GM04504 (cell line): ENCODE results near the gene LDLRAD3.
"Not testable (repeated sequence)": the region's sequence is repeated elsewhere in the genome, so short reads cannot be mapped to it uniquely, and the experiment has no call there.

Experiments
- DNase-seq: peaks from one replicate; pipeline ENCODE4 v3.0.0-alpha.2; 2012; ENCODE audit warnings: low read depth

LDLRAD3 gene

DNA sequence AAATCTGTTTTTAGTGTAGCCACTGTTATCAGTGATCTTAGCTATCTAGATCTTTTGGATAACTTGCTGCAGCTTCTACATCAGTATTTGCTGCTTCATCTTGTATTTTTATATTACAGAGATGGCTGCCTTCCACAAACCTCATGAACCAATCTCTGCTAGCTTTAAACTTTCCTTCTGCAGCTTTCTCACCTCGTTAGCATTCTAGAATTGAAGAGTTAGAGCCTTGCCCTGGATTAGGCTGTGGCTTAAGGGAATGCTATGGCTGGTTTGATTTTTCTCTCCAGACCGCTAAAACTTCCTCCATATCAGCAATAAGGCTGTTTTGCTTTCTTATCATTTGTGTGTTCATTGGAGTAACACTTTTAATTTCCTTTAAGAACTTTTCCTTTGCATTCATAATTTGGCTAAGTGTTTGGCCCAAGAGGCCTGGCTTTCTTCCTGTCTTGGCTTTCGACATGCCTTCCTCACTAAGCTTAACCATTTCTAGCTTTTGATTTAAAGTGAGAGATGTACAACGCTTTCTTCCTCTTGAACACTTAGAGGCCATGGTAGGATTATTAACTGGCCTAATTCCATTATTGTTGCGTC lies 51.9 kb downstream of the LDLRAD3 start:
- DNase-seq = no peak

DNA sequence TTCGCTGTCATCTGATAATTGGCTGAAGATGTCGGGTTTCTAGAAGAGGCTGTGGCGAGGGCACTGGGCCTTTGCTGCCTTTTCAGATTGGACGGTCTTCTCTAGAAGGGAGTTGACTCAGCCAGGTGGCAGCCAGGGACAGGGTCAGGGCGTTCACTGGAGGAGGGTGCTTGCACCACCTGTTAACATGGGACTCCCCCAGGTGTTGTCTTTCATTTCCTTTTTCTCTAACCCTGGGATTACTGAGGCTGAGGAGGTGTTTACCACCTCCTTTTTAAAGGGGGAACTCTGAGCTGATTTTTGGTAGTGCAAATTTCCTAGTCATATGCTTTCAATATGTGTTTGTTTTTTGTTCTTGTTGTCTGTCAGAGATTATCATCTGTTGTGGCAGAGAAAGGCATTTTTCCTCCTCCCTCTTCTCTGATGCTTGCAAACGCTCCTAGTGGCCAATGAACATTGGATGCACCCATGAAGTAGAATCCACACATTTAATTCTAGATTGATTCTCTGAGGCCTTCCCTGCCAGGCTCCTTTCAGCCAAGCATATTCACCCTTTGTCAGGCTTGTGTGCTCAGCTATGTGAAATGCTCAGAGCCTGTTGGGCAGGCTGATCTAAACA lies 54.1 kb downstream of the LDLRAD3 start:
- no peak for DNase-seq

DNA sequence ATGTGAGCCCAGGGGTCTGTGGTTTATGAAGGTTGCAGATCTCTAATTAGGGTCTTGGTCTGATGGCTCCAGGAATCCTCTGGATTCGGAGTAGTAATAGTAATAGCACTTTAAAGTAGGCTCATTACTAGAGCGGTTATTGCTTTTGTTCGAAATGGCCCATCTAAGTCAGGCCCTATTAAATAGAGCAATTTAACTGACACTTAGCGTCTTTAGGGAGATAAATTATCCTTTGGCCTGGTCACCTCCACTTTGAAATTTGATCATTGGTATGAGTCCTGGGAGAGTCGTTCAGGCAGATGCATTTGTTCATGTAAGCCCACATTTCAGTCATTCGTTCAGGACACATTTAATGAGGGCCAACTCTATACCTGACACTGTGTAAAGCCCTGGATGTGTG lies 54.8 kb downstream of the LDLRAD3 start:
- no peak for DNase-seq

DNA sequence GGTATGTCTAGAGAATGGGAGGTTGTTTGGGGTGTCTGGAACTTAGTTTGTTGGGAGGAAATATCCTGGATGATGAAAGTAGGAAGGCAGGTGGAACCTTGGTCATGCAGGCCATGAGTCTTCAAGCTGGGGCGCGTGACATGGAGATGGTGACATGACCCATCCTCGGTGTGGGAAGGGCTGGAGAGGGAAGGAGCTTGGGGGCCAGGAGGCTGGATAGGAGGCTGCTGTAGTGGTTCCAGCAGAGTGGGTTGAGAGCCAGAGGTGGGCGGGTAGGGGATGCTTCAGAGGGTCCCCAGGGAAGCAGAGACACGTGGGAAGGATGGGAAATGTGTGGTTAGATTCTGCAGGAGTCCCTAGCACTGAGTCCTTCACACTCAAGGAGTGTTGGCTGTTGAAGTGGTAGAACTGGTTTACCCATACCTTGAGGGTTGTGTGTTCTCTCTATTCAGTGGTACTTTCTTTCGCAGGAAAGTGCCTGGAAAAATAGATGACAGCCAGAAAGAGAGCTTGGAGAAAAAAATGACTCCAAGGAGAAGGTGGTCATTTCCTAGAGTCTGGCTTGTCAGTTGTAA lies 56.8 kb downstream of the LDLRAD3 start:
- no peak for DNase-seq

DNA sequence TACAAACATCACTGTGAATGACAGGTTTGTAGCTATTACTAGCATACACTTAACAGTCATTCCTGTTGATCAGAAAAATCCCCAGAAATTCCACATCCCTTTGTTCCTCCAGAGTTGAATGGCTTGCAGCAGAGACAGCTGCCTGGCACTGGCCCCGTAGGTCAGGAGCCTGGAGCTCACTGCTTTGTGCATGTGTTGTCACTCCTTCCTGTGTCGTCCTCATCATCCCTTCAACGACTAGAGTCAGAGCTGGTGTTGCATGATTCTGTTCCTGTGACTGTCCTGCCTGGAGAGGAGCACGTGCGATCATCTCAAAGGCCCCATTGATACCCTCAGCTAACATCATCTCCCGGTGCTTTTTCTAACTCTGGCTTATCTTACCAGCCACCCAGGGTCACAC lies 58.3 kb downstream of the LDLRAD3 start:
- no peak for DNase-seq

DNA sequence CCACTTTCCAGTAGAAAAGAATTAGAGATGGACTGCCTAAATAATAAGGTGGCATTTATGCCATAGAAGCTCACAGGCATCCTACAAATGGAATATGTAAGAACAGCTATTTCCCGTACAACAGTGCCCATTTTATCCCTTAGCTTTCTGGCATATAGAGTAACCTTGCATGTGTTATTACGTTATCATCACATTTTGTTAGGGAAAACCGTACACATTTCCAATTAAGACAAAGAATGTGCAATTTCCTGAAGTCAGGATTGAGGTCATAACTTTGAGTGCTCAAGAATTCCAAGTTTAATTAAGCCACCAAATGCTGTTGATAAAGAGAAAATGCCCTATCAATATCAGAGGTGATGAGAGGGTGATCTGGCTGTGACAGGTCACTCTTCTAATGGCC lies 58.9 kb downstream of the LDLRAD3 start:
- no peak for DNase-seq

DNA sequence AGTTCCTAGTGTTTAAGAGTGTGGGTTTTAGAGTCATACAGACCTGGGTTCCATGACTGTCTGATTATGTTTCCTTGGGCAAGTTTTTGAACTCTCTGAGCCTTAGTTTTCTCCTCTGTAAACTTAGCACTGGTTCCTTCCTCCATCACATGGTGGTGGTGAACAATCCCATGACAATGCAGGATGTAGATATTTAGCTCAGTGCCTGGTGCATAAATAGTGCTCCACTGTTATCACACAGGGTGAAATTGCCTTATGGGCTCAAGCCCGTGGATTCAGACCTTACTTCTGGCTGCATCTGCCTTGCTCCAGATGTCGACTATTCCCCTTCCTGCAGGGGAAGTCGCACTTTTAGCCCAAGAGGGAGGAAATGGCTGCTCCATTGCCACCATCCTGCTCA lies 62.7 kb downstream of the LDLRAD3 start:
- DNase-seq = no peak

DNA sequence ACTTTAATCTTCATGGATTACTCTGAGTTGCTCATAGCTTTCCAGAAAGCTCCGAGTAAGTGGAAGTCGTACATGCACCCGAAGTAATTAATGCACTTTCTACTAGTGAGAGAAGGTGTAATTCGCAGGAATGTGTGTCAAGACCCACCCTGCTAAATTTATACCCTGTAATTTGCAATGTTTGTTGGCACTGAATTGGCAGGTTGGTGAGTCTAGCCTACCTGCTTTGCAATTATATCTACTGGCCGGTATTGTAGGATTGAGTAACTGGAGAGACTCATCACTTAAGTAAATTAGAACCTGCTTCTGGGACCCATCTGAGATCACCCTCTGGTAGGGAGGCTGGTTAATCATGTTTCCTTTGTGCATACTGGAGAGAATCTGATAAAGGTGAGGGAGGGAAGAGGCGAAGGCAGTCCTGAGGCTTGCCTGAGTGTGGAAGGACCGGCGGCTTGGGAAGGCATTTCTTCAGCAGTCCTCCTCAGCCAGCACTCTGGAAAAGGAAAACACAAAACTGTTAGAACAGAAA lies 63.3 kb downstream of the LDLRAD3 start:
- DNase-seq = no peak

DNA sequence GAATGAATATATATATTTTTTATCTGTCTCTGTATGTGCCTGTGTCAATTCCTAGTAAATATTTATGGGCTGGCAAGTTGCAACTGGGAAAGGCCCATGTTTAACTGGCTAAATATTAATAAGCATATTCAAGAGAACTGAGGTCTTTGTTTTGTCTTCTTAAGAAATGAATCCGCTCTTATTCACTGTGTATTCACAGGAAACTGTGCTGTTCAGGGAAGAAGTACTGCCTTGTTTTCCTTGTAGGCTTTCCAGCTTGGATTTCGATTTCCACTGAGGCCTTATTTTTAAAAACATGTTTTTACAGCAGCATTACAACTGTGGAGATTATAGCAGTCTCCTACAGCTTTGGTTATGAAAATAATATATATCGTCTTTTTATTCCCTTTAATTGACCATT lies 64.7 kb downstream of the LDLRAD3 start:
- no peak for DNase-seq

DNA sequence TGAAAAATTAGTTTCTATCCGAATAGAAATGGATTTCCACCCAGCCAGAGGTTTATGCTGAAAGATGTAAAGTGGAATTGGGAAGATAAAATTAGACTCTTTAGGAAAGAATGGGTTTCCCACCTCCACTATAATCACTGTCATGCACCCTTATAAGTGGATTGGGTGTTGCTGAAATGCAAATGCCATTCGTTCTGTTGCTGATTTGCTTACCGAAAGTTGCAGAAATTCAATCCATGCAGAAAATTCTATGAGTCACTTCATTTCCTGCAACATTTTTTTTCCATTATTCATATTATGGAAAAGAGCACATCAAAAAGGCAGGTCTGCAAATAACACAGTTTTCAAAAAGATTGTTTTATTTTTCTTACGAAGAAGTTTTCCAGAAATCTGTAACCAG lies 65.6 kb downstream of the LDLRAD3 start:
- no peak for DNase-seq

DNA sequence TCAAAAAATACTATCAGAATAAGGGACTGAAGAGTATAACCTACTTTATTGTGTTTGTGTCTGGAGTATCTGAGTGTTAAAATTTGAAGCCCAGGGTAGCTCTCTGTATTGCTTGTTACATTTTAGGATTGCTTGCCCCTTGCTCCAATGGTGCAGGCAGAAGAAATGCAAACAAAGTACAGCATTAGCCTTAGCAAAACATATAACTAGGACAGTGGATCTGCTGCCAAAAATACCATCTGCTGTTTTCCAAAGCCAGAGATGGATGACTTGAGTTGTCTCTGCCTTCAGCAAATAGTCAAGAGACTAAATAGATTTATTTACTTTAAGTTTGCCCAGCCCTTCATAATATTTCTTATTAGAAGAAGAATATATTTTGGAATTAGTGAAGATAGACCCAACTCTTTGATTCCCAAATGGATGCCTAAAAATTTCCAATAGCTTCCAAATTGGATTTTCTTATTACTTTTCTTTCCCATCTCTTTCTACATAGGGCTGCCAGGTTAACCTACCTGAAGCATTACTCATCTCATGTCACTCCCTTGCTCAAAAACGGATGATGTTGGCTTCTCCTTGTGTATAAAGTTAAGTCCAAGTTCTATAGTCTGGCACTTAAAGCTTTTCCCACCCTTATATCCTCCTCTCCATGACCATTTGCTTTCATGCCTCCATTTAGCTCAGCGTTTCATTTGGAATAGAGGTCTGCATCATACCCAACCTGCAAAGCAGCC lies 66.3 kb downstream of the LDLRAD3 start:
- no peak for DNase-seq

DNA sequence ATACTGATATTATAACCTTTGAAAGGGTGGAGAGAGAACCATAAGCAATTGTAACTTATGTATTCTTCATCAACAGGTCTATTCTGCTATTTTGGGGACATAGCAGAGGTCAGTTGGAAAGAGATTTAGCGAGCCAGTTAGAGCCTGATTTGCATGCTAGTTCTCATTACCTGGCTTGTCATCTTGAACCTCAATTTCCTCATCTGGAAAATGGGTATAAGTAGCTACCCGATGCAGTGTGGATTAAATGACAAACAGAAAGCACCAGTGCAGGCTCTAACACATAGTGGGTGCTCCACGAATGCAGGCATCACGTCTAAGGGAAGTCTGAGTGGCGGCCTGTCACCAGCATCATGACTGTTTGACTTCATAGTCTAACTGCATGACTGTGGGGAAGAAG lies 67.7 kb downstream of the LDLRAD3 start:
- no peak for DNase-seq

DNA sequence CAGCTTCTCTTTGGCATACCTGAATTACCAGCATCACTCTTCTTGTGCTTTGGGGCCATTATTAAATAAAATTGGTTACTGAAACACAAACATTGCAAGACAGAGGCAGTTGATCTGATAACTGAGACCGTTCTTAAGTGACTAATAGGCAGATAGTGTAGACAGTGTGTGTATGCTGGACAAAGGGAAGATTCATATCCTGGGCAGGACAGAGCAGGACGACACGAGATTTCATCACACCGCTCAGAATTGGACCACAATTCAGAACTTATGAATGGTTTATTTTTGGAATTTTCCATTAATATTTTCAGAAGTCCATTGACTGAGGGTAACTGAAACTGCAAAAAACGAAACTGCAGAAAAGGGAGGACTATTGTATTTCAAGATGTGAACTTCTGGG lies 68.6 kb downstream of the LDLRAD3 start:
- no peak for DNase-seq

DNA sequence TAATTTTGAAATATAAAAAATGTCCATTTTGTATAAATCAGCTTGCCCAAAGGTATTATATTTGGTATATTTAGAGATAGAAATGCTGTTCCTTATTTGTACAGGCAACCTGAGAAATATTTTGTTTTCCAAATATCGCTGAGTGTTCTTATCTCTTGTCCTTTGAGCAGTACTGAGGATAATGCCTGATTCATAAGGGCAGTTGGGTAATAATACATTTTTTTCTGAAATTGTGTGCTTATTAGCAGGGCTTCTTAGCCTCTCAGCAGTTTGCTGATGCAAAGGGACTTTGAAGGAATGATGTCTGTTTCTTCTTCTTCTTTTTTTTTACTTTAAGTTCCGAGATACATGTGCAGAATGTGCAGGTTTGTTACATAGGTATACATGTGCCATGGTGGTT lies 69.1 kb downstream of the LDLRAD3 start:
- DNase-seq = no peak

DNA sequence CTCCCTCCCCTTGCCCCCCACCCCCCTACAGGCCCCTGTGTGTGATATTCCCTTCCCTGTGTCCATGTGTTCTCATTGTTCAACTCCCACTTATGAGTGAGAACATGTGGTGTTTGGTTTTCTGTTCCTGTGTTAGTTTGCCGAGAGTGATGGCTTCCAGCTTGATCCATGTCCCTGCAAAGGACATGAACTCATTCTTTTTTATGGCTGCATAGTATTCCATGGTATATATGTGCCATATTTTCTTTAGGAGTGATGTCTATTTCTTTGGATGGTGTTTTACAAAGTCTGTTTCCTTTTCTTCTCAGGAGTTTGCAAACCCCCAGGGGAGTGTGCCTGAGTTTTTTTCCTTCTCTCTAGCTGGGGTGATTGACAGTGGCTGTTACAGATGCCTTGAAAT lies 69.6 kb downstream of the LDLRAD3 start:
- not testable (repeated sequence) for DNase-seq

DNA sequence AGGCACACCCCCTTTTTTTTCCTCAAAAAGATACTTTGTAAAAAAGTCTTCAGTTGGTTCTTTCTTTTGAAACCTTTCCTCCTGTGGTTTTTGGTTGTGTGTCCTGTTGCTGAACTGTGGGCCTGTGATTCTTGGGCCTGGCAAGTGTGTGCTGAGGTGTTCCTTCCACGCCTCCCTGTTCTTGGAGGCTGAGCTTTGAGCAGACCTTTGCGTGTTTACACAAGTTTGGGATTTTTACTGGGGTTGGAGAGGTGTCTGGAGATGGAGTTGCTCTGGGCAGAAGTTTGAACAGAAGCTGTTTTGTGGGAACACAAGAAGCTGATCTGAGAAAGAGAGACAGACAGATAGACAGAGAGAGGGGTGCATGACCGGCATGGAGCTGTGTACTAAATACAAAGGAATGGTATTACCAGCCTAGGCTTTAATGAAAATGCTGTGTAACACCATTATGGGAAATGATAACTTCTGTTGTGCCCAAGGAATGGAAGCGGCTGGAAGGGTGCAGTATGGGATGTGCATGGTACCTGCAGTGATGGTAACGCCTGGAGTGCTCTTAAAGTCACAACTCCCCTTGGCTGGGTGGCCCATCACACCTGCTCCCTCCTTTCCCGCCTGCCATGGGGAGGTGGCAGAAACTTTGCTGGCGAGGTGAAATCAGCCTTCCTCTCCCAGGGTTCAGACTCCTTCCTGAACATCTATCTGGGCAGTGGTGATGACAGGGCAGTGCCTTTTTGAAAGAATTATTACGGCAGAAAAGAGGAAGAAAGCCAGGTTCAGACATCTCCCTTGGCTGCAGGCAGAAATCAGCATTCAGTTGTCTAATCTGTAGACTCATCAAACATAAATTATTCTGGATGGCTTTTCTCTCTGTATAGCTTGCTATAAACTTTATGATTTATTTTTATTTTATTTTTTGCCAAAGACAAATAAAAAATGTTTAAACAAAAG lies 70.4 kb downstream of the LDLRAD3 start:
- no peak for DNase-seq

DNA sequence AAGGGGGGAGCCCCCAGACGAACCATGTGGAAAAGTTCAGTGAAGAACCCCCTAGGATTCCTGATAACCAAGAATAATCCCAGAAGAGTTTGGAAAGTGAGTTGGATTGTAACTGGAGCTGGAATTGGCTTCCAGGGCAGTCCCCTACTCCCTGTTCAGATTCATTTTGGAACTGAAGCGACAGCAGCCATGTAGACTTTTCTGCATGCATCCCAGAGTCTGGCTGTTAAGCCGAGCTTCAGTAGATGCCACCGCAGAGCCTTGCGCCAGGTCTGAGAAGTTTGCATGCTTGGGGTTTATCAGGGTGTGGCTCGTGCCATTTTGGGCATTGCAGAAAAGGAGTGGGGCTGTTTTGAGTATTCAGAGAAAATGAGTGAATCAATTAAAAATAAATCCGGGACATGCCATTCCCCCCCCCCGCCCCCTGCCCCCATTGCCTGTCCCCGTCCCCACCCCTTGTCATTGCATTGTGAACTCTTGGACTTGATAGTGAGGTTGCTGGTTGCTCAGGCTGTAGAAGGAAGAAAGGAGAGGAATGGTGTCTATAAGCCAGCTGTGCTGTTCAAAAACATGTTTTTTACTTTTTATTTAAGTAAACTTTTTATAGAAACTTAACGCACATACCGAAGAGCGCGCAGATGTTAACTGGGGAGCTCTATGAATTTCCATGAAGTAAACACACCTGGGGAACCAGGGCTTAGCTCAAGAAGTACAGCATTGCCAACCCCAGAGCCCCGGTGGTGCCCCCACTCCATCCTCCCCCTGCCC lies 71.2 kb downstream of the LDLRAD3 start:
- no peak for DNase-seq

DNA sequence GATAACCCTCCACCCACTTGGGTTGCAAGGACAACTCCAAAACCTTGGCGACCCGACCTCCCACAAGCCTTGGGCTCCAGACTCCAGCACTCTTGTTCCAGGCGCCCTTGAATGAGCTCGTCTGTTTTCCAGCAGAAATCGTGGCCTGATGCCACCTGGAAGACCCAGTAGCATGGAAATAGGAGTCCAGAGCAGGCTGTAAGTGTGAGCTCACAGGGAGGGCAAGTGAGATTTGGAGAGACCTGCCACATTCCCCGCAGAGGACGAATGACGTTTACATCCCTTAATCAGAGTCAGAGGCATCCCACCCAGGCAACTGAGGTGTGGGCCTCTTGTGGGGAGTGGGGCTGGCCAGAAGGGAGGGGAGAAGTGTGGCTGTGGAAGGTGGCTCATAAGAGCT lies 71.9 kb downstream of the LDLRAD3 start:
- DNase-seq = no peak

DNA sequence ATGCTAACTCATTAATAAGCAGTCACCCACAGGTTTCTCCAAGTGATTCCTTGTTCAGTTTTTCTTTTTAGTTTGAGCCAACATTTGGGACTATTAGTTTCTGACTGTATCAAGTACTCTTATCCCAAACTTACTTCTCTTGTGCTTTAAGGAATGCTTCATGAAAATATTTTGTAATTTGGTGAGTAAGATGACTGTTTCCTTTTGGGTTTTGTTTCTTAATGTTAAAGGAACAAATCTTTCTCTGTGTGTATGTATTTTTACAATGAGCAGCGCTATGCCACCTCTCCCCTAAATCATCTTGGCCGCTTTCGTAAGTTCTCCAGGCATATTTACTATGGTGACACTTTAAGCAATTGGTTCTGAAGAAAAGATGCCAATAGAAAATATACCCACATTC lies 72.4 kb downstream of the LDLRAD3 start:
- DNase-seq = no peak

DNA sequence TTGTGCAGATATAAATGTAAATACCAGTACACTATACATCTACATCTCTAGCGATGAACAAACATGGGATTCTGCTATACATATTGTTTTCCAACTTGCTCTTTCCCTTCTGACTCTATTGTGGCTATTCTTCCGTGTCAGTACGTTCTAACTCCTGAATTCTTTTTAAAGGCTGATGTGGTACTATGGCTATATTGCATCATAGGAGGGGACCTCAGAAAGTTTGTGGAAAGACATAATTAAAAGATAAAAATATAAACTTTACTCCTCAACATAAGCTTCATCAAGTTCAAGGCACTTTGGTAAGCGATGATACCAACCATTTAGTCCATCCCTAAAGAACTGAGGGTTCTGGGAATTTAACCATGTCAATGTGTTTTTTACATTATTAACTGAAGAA lies 72.8 kb downstream of the LDLRAD3 start:
- no peak for DNase-seq

DNA sequence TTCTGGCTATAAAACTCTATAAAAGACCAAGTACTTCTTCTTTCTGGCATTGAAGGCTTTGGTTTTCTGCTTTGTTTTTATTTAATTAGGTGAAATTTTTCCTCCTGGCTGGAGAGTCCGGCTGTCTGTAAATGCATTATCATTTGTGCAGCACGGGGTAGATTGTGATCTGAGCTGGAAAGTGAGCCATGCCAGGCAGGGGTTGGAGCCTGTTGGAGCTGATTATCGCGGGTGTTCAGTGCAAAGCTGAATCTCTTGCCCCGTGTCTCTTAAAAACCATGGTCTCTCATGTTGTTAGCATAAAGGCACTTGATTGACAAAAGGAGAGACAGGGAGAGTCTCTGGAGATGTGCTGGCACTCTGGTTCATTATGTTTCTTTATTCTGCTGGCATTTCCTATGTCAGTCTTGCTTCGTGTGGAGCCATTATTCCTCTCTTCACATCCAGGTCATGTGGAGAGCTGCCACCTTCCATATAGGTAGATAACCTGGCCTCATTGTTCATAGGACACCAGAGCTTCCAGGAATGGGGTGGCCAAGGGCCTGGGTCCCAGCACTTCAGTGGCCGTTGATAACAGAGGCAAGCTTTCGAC lies 75.2 kb downstream of the LDLRAD3 start:
- DNase-seq = no peak
